ES-I3 (cell line): Measurements from ENCODE around the gene POMGNT2.

ENCODE experiments used
- H3K36me3 ChIP-seq: 2 replicates; pipeline ENCODE4 v1.6.1; 2013; ENCODE audit warnings: mild to moderate bottlenecking, low read length, control low read depth, moderate library complexity; ENCODE audit not compliant: insufficient read depth
- H3K4me1 ChIP-seq: 2 replicates; pipeline ENCODE4 v1.6.1; 2013; ENCODE audit warnings: mild to moderate bottlenecking, control low read depth, low read length; ENCODE audit not compliant: insufficient read depth
- H3K9ac ChIP-seq: 2 replicates; pipeline ENCODE4 v1.6.1; 2013; ENCODE audit warnings: low read depth, mild to moderate bottlenecking, low read length, moderate library complexity
- H3K9me3 ChIP-seq: 2 replicates; pipeline ENCODE4 v1.6.1; 2013; ENCODE audit warnings: mild to moderate bottlenecking, low read length, moderate library complexity; ENCODE audit not compliant: control insufficient read depth, insufficient read depth

Gene POMGNT2

DNA sequence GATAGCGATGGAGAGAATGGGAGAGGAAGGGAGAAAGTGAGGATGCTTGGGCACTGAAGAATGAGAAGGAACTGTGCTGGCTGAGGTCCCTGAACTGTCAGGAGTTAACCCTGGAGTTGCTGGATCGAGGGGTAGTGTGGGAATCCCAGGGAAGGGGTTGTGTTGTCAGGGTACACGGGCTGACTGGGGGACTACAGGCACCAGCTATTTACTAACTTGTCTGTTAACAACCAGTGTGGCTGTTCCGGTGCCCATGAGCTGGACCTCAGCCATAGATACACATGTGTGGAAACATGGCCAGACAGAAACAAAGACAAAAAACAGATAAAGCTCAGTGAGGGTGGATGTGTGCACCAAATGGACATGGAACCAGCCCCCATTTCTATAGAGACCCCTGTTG, 71.7 kb downstream of the POMGNT2 start:
- H3K36me3 ChIP-seq, result no peaks in the 10 kb centered on the region
- no peaks in the 10 kb centered on the region for H3K4me1 ChIP-seq
- H3K9ac ChIP-seq, result no peak overlapping the region
- no peaks in the 10 kb centered on the region for H3K9me3 ChIP-seq

GRCh38 chr3:43032646-43033628, 72.9 kb downstream of the POMGNT2 start:
- Histone ChIP-seq H3K9me3 (no peaks in the 10 kb centered on the region), H3K9ac (no peak overlapping the region), H3K4me1 (no peaks in the 10 kb centered on the region), H3K36me3 (no peaks in the 10 kb centered on the region)

- no peaks in the 10 kb centered on the region for H3K4me1 ChIP-seq
- no peaks in the 10 kb centered on the region for H3K36me3 ChIP-seq
- H3K9me3 ChIP-seq, result no peaks in the 10 kb centered on the region
- H3K9ac ChIP-seq, result no peak overlapping the region
Observed at GRCh38 chr3:43031889-43032545, 73.9 kb downstream of the POMGNT2 start.

- Histone ChIP-seq H3K36me3 (no peaks in the 10 kb centered on the region), H3K4me1 (no peaks in the 10 kb centered on the region), H3K9ac (no peak overlapping the region), H3K9me3 (no peaks in the 10 kb centered on the region)
Observed at GRCh38 chr3:43031485-43031884, 74.4 kb downstream of the POMGNT2 start.

DNA sequence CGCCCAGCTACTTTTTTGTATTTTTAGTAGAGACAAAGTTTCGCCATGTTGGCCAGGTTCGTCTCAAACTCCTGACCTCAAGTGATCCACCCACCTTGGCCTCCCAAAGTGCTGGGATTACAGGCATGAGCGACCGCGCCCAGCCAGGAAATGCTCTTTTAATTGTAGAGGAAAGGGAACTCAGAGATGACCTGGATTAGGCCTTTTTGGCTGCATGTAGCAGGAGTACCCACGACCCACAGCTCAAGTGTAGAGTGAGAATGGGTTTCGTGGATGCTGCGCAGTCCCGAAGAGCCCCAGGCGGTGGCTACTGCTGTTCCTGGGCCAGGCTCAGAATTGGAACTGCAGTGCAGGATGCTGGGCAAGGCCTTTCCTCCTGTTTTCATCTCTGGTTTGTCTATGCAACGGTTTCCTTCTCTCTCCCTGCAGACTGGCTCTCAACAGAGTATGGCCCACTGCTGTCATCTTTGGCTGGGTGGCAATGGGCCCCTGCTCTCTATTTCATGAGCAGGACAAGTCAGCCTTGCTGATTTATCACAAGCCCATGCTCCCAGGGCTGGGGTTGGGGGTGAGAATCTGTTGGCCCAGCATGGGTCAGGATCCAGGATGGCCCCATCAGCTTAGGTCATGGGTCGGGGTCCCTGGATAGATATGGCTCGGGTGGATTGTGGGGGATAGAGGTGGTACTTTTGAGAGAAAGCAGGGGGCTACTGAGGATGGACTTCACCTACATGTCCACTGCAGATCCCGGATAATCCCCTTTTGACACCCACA, 75.5 kb downstream of the POMGNT2 start:
- no peak overlapping the region for H3K9ac ChIP-seq
- no peaks in the 10 kb centered on the region for H3K9me3 ChIP-seq
- H3K36me3 ChIP-seq, result no peaks in the 10 kb centered on the region
- peaks cover 5% of the 10 kb centered on the region for H3K4me1 ChIP-seq
